HFF-Myc (cell line): ENCODE results near the gene ANKRD50.

Experiments
- DNase-seq: peaks from one replicate; pipeline ENCODE4 v3.0.0-alpha.2; 2011; ENCODE audit warnings: low read depth; ENCODE audit errors: extremely low read depth
- H3K4me3 ChIP-seq: replicated peaks from 2 replicates; pipeline ENCODE4 v1.5.1; 2011; ENCODE audit warnings: low read depth, mild to moderate bottlenecking, control low read depth, low read length
- TF ChIP-seq, protein P1 (sequence below): IDR thresholded peaks from 2 replicates; pipeline ENCODE4 v1.5.1; 2012; ENCODE audit warnings: mild to moderate bottlenecking, low read depth, low read length, control low read depth; ENCODE audit errors: missing control alignments

Gene ANKRD50, protein sequence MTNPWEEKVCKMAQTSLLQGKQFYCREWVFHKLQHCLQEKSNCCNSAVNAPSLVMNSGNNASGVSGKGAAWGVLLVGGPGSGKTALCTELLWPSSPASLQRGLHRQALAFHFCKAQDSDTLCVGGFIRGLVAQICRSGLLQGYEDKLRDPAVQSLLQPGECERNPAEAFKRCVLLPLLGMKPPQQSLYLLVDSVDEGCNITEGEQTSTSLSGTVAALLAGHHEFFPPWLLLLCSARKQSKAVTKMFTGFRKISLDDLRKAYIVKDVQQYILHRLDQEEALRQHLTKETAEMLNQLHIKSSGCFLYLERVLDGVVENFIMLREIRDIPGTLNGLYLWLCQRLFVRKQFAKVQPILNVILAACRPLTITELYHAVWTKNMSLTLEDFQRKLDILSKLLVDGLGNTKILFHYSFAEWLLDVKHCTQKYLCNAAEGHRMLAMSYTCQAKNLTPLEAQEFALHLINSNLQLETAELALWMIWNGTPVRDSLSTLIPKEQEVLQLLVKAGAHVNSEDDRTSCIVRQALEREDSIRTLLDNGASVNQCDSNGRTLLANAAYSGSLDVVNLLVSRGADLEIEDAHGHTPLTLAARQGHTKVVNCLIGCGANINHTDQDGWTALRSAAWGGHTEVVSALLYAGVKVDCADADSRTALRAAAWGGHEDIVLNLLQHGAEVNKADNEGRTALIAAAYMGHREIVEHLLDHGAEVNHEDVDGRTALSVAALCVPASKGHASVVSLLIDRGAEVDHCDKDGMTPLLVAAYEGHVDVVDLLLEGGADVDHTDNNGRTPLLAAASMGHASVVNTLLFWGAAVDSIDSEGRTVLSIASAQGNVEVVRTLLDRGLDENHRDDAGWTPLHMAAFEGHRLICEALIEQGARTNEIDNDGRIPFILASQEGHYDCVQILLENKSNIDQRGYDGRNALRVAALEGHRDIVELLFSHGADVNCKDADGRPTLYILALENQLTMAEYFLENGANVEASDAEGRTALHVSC (N-terminal part only)

DNA sequence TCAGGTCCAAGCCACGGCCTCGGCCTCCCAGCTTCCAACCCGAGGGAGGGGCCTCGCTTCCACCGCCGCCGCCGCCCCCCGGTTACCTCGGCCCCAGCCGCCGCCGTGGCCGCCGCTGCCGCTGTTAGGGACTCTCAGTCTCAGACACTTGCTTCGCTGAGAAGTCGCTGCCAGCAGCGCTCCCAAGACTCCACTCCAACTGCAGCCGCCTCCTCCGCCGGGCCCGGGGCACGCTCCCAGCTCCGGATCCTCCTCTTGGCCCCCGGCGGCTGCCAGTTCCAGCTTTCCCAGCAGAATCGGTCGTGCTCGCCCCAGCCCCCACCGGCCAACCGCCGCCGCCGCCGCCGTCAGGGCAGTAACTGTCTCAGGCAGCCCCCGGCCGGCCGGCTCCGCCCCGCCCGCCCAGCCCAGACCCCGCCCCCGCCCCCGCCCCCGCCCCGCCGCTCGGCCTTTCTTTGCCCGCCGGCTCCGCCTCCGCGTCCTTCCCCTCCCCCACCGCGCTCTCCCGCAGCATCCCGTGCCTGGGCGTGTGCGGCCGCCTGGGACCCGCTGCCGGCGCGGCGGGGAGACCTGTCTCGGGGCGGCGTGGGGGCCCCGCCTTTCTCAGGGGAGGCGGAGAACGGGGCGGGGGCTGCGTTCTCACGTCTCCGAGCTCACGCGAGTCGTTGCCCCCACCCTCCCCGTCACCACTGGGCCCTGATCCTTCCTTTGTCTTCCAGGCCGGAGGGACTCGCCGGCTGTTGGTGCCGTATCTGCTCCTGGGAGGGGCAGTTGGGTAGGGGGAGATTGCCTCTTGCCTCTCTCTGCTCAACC, at the start of gene ANKRD50:
TSS of gene ANKRD50 (minus strand) at position 361 of the 813 bp plus-strand sequence. CDS start 2,221 bp downstream, outside the sequence.
- no peak for DNase-seq
- TF ChIP-seq, protein P1, sequence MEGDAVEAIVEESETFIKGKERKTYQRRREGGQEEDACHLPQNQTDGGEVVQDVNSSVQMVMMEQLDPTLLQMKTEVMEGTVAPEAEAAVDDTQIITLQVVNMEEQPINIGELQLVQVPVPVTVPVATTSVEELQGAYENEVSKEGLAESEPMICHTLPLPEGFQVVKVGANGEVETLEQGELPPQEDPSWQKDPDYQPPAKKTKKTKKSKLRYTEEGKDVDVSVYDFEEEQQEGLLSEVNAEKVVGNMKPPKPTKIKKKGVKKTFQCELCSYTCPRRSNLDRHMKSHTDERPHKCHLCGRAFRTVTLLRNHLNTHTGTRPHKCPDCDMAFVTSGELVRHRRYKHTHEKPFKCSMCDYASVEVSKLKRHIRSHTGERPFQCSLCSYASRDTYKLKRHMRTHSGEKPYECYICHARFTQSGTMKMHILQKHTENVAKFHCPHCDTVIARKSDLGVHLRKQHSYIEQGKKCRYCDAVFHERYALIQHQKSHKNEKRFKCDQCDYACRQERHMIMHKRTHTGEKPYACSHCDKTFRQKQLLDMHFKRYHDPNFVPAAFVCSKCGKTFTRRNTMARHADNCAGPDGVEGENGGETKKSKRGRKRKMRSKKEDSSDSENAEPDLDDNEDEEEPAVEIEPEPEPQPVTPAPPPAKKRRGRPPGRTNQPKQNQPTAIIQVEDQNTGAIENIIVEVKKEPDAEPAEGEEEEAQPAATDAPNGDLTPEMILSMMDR, result no peak
- H3K4me3 ChIP-seq, result peak within 1 kb of the TSS; percentile 78

DNA sequence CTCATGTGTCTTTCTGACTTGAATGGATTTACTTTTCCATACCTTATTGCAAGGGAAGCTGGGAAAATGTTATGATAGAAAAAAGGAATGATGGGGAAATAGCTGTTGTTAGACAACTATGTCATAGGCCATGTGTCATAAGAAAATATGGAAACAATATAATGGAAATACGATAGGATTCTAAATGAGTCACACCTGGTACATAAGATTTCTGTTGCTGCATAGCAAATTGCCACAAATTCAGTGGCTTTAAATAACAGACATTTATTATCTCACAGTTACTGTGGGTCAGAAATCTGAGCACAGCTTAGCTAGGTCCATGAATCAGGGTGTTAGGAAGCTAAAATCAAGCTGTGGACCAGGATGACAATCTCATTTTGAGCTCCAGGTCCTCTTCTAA, 44.6 kb upstream of the ANKRD50 start:
- no peak overlapping the region for H3K4me3 ChIP-seq
- DNase-seq, result peak; percentile 12
- TF ChIP-seq, protein P1, result no peak

- TF ChIP-seq, protein P1, result no peak
- no peak overlapping the region for H3K4me3 ChIP-seq
- DNase-seq, result no peak
Measured at GRCh38 chr4:124754681-124755080, 42.1 kb upstream of the ANKRD50 start.

GRCh38 chr4:124753941-124754581, 41.5 kb upstream of the ANKRD50 start:
- TF ChIP-seq, protein P1, result no peak

GRCh38 chr4:124749421-124749820, 36.9 kb upstream of the ANKRD50 start:
- TF ChIP-seq, protein P1, result no peak

More at GRCh38 chr4:124753941-124754581, 41.5 kb upstream of the ANKRD50 start:
- H3K4me3 ChIP-seq, result no peak overlapping the region
- no peak for DNase-seq

More at GRCh38 chr4:124749421-124749820, 36.9 kb upstream of the ANKRD50 start:
- H3K4me3 ChIP-seq, result no peak overlapping the region
- DNase-seq, result no peak
